ENCODE data around the gene PHAF1. TPM values are rescaled to one million over a fixed set of nuclear protein-coding genes. Genes with fewer than 3 reads are reported as not detected.

PHAF1 gene
- total and polyA plus RNA-seq, 9 of the 15 experiments (the other 6 are each of a cell fraction or from before 2014, with no cell fraction given): 5.1 to 25.4 (median 13.8) TPM

DNA sequence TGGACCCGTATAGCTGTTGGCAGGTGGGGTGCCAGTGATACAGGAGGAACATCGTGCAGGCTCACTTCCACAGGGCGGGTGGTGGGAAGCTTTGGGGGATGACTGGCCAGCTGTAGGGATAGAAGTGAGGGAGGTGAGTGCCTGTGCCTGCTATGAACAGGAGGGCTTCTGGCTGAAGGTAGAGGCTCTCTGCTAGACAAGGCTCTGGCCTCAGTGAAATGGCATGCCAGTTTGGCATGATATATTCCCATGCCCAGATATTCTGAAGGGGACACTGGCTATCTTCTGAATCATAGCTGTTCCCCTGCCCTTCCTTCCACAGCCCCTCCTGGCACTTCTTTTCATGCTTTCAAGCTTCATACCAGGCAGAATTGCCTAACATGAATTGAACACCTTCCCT is 19.1 kb downstream of the PHAF1 start (continued):
- TF ChIP-seq MAZ (CRISPR knock-in tag; conservative IDR thresholded peaks at IDR 0.05 in 1 of 2, IDR thresholded peaks at IDR 0.05 in 1 of 2): no peak
- TF ChIP-seq ZNF778 (CRISPR knock-in tag; IDR thresholded peaks at IDR 0.05): no peak
- no peak for TF ChIP-seq ETV6 (IDR thresholded peaks at IDR 0.05; ENCODE audit: borderline replicate concordance in 1 of 2, low read depth in 2 of 2, low read length in 1 of 2)
- TF ChIP-seq ETV6 (CRISPR knock-in tag; IDR thresholded peaks at IDR 0.05; ENCODE audit: borderline replicate concordance): no peak
- TF ChIP-seq MYC (IDR thresholded peaks at IDR 0.05; ENCODE audit: low read depth, low read length): no peak
- TF ChIP-seq MYC (CRISPR knock-in tag; IDR thresholded peaks at IDR 0.05; ENCODE audit: borderline replicate concordance, low read depth): no peak
- TF ChIP-seq HLTF (IDR thresholded peaks at IDR 0.05): no peak
- TF ChIP-seq NRF1 (conservative IDR thresholded peaks at IDR 0.05 in 1 of 2, IDR thresholded peaks at IDR 0.05 in 1 of 2): no peak
- TF ChIP-seq DIDO1 (tag; IDR thresholded peaks at IDR 0.05; ENCODE audit: low read depth): no peak

- peaks cover 7% of the 10 kb centered on the region; the same call in 1 of the 2 replicates for H4K20me1 ChIP-seq (replicated peaks; ENCODE audit: control insufficient read depth, insufficient read depth, low read length)
- ATAC-seq (no peak), DNase-seq (ENCODE audit: extremely low read depth in 1 of 4, low spot score in 3 of 4) (no peak), FAIRE-seq (no peak)
- no peaks in the 10 kb centered on the region for H3K79me2 ChIP-seq (ENCODE audit: control insufficient read depth, insufficient read depth, low read length)
- H3K9me1 ChIP-seq (ENCODE audit: control insufficient read depth, insufficient read depth, low read length): no peaks in the 10 kb centered on the region
- ChIA-PET POLR2A (interaction anchor here (0.6 to 1.3 kb wide), 5 partner anchors 9 to 14 kb away, joined by 3 to 5 read pairs (median 3); no protein-coding TSS in a partner anchor), CTCF (ENCODE audit: low intra/inter-chr PET ratio) (no interaction called here)
- H3K4me3 ChIP-seq: no peak overlapping the region
- H3K4me2 ChIP-seq (ENCODE audit: insufficient read depth, low read length): no peak overlapping the region
- H3K36me3 ChIP-seq (ENCODE audit: control insufficient read depth, insufficient read depth, low read length): peaks cover 58% of the 10 kb centered on the region
- no TSS peak for BruUV-seq (replicated peaks)
- TF ChIP-seq XRCC5 (IDR thresholded peaks at IDR 0.05; ENCODE audit: low read depth, low read length): no peak
- intact Hi-C loops (cut with micrococcal nuclease) (no loop called here), in situ Hi-C loops (cut with MboI) (no loop called here)
- H3K27ac ChIP-seq (ENCODE audit: extremely low read depth, low read depth, low read length): no peak overlapping the region
- no peak overlapping the region for H2AFZ ChIP-seq (ENCODE audit: low read depth, low read length)
- no peak overlapping the region for H3K9ac ChIP-seq (ENCODE audit: insufficient read depth in 1 of 2, low read depth in 2 of 2, low read length in 2 of 2)
- H3K4me1 ChIP-seq (replicated peaks in 1 of 2; ENCODE audit: control insufficient read depth in 2 of 2, insufficient read depth in 2 of 2, low read length in 2 of 2): no peaks in the 10 kb centered on the region
- 73% methylated on average over 3 of the region's 3 CpGs for WGBS (ENCODE audit: insufficient coverage, low coverage, missing lambda C conversion rate)
- no peaks in the 10 kb centered on the region for H3K9me3 ChIP-seq (replicated peaks; ENCODE audit: control insufficient read depth, insufficient read depth, low read depth, low read length)
- H3K27me3 ChIP-seq (ENCODE audit: control insufficient read depth in 2 of 2, insufficient read depth in 2 of 2, low read length in 2 of 2): no peaks in the 10 kb centered on the region
Measured at GRCh38 chr16:67129422-67129821, 19.7 kb downstream of the PHAF1 start.

Data from K562 (cell line).